ENCODE measurements around the gene ZNF345.

ZNF345 gene

GRCh38 chr19:36850559-36851442 lies at the start of gene ZNF345:
TSS of gene ZNF345 (plus strand) at chr19:36850876. CDS start at chr19:36876831, 25,955 bp downstream.
- DNase-seq: peak; percentile 92

DNA sequence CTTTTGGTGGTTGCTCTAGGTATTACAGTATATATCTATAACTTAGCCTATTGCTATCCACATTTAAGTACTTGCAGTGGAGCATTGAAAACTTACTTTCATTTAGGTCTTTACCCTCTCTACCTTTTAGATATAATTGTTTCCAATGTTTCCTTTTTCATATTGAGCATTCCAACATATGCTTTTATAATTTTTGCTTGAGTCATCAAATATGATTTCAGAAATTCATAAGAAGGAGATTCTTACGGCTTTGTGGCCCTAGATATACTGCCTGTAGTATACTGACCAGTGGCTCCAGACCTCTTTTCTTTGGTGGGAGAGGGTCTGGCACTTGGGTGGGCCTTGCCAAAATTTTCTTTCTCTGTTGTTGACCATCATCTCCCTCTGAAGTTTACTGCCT lies 45.3 kb upstream of the ZNF345 start:
- no peak for DNase-seq

DNA sequence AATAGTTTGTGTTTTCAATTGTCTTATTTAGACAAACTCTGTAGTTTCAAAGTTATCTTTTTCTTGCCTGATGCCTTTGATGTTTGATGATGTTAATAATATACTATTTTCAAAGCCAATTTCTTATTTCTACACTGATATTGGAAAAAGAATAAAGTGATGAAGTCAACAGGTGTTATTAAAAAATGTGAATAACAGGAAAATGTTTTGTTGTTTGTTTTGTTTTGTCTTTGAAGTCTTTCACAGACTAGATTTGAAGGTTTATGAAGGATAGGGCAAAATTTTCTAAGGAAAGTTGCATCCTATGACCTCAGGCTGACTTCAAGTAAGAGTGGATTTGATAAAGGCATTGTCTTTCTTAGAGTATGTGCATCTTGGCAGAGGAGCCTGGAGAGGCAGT lies 43.6 kb upstream of the ZNF345 start:
- DNase-seq: no peak

- no peak for DNase-seq
Observed at GRCh38 chr19:36819130-36819630, 31.5 kb upstream of the ZNF345 start.

DNA sequence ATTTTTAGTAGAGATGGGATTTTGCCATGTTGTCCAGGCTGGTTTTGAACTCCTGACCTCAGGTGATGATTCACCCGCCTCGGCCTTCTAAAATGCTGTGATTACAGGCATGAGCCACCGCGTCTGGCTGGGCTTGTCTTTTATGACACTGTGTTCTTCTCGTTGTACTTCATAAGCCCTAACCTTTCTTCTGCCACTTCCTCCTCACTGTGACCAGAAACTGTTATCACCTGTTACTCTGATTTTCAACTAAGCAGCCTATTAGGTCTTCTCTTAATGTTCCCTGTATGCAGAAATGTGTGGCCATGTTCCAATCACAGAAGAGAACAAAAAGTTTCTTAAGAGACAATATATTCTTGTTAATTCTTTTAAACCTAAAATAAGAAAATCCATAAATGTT lies 28.9 kb upstream of the ZNF345 start:
- no peak for DNase-seq

DNA sequence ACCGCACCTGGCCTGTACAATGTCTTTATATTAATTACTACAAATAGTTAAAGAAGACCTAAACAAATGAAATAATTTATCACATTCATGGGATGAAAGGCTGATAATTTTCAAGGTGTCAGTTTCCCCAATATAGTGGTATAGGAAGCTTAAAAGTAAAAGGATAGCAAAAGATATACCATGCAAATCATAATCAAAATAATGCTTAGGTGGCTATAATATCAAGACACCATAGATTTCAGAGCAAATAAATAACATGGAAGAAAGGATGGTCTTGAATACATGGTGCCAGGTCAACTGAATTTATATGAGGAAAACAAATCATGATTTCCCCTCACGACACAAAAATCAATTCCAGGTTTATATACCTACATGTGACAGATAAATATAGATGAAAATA lies 17.2 kb upstream of the ZNF345 start:
- no peak for DNase-seq

DNA sequence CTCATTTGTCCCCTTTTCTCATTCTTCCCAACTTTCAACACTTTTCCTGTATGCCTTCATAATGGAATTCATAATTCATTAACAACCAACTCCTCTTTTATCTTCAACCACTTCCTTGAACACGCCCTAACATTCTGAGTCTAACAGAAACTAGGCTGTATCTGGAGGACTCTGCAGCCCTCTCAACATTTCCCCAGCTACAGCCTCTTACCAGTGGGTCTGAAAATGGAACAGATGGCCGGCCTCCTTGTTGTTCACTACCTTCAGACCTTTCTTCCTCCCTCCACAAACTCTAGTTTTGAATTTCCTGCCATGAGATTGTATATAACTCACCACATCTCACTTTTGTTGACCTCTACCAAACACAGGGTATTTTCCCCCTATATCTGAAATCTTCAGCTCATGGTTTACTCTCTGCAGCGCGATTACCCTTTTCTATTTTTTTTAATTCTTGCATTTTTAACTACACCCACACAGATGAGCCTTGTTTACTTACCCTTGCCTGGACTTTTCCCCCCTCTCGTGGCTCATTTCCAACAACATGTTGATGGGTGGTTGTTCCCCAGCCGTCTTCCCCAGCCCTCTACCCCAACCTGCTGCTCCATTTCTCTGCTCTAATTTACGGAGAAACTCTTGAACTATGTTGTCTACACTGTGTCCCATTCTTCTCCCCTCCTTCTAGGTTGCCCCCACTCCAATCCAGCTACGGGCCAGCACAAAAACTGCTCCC lies 13.3 kb upstream of the ZNF345 start:
- DNase-seq: no peak

DNA sequence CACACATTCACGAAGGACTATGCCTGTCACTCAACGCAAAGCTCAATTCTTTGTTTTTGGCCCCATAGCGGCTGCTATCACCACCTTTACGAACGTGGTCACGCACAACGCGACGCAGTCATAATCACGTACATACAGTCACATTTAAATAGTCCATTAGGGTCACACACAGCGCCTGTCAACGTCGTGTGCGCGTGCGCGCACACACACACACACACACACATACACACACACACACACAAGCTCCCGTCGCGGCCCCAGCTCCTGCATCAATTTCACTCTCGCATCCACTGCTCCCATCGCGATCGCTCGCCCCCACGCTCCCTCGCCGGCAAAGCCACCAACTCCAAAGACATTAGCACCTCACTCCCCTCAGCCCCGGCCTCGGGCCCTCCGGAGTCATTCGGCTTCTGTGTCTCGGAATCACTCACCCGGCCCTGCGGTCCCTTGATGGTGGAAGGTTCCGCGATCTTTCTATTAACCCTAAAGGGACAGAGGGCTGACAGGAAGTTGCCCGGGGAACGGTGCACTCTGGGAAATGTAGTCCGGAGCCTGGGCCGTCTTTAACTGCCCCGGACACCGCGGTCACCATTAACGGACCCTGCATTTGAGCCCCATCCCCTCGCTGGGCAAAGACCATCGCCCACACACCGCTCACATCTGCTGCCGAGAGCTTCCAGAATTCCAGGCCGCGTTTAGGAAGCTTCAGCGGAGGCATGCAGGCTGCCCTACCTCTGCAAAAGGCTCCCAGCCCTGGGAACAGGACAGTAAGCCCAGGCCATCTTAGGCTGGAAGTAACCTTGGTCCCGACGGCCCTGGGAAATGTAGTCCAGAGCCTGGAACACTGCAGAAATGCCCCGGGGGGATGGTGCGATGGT lies 12.5 kb upstream of the ZNF345 start, which contains the start of gene ZNF790:
TSS of gene ZNF790 (minus strand) at position 482 of the 878 bp plus-strand sequence. CDS start 12,768 bp downstream, outside the sequence.
- DNase-seq: peak; percentile 90

GRCh38 chr19:36838784-36839324 lies 11.8 kb upstream of the ZNF345 start:
- no peak for DNase-seq

- DNase-seq: no peak
Observed at GRCh38 chr19:36847968-36848367, 2.7 kb upstream of the ZNF345 start.

- peak; percentile 89 for DNase-seq
Observed at GRCh38 chr19:36849701-36850558, 746 bp upstream of the ZNF345 start.

- DNase-seq: no peak
Observed at GRCh38 chr19:36851898-36852297, 1.2 kb downstream of the ZNF345 start.

GRCh38 chr19:36876993-36877938 lies 26.6 kb downstream of the ZNF345 start:
- no peak for DNase-seq

DNA sequence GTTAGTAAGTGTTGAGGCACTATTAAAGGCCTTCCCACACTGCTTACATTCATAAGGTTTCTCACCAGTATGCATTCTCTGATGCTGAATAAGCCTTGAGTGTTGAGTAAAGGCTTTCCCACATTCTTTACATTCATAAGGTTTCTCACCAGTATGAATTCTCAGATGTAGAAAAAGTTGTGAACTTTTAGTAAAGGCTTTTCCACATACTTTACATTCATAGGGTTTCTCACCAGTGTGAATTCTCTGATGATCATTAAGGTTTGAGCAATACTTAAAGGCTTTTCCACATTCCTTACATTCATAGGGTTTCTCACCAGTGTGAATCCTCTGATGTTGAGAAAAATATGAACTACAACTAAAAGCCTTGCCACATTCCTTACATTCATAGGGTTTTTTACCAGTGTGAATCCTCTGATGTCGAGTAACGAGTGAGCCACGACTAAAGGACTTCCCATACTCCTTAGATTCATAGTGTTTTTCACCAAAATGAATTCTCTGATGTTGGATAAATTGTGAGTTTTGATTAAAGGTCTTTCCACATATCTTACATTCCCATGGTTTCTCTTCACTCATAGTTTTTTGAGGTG lies 41.2 kb downstream of the ZNF345 start:
- DNase-seq: no peak

GRCh38 chr19:36894849-36895383 lies 44.2 kb downstream of the ZNF345 start:
- DNase-seq: no peak

DNA sequence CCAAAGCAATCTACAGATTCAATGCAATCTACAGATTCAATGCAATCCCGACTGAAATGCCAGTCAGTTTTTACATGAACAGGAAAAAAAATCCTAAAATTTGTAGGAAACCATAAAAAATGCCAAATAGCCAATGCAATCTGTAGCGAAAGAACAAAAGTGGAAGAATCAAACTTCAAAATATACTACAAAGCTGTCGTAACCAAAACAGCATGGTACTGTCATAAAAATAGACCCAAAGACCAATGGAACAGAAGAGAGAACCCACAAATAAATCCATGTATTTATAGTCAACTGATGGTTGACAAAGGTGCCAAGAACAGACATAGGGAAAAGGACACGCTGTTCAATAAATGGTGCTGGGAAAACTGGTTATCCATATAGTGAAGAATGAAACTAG lies 47.7 kb downstream of the ZNF345 start:
- DNase-seq: no peak

DNA sequence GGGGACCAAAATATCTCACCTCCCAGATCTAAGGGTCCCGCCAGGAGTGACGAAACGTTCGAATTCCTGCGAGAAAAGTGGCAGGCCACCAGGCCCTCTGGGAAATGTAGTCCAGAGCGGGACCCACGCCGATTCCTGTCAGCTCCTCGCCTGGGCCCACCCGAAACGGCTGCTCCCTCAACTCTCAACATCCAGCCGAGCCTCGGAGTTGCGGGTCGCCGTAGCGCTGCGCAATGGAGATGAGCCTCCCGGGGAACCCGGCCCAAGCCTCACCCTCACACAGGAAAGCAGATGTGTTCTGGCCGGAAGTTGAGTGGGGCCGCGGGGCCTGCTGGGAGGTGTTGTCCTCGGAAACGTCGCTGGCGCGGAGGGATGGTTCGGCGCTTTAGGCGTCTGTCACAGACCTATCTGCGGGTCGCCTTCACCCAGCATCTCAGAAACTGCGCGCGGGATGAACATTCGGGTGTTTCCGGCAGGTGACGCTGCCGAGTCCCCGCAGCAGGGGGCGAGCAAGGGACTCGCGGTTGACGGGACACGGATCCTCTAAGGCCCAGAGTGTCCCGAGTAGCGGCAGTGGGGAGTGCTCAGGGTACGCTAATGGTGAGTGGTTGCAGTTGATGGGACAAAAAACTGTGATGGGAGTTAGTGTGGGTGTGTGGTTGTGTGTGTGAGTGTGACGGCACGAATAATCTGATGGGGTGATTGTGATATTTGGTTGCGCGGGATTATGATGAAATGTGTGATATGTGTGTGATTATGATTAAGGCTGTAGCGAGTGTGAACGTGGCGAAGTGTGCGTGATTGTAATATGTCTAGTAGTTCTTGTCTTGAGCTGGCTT lies 65.5 kb downstream of the ZNF345 start, which contains the start of the genes ZNF568 and ZNF829:
TSS of gene ZNF568 (plus strand) at position 341 of the 839 bp plus-strand sequence. CDS start 6,439 bp downstream, outside the sequence.
TSS of gene ZNF829 (minus strand) at position 300 of the 839 bp plus-strand sequence. CDS start 1,124 bp downstream, outside the sequence.
- peak; percentile 94 for DNase-seq

DNA sequence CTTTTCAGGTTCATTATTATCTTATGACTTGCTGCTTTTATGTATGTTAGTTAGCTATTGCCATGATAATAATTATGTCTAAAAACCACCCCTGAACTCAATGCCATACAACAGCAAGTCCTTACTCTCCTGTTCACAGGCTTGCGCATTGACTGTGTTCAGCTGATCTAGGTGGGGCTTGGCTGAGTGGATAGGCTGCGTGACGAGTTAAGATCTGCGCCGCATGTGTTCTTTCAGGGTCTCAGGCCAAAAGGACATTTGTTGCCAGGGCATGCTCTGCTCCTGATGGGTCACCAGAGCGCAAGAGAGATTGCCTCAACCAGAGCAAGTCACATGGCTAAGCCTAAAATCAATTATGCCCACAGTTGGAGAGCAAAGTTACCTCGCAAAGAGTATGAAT lies 66.3 kb downstream of the ZNF345 start:
- DNase-seq: no peak

Measured in CD4-positive, alpha-beta T cell treated with Interleukin-4 for 4 hours (primary cell).